Hepatocyte (in vitro differentiated cells): ENCODE measurements around the gene TIE1. TPM values are rescaled to one million over a fixed set of nuclear protein-coding genes. Genes with fewer than 3 reads are reported as not detected.

ENCODE experiments used
- DNase-seq: peaks from one replicate; pipeline ENCODE4 v3.0.0-alpha.2; 2016; ENCODE audit warnings: low spot score
- H2AFZ ChIP-seq: fragments of 200-600 bp; sonication (generic); 2 replicates; pipeline ENCODE4 v1.6.0; 2016; ENCODE audit warnings: antibody characterized with exemption, mild to moderate bottlenecking
- H3K27ac ChIP-seq: fragments of 200-600 bp; sonication (generic); 2 replicates; pipeline ENCODE4 v1.5.1; 2016; ENCODE audit warnings: mild to moderate bottlenecking
- H3K27me3 ChIP-seq: fragments of 200-600 bp; sonication (generic); 2 replicates; pipeline ENCODE4 v1.6.1; 2016
- H3K36me3 ChIP-seq: fragments of 200-600 bp; sonication (generic); replicated peaks from 2 replicates; pipeline ENCODE4 v1.5.1; 2016; ENCODE audit warnings: low read depth; ENCODE audit not compliant: insufficient read depth
- H3K4me1 ChIP-seq: fragments of 200-600 bp; sonication (generic); 2 replicates; pipeline ENCODE4 v1.5.1; 2016; ENCODE audit warnings: mild to moderate bottlenecking, moderate library complexity; ENCODE audit not compliant: insufficient read depth
- H3K4me2 ChIP-seq: fragments of 200-600 bp; sonication (generic); 2 replicates; pipeline ENCODE4 v1.6.0; 2016
- H3K4me3 ChIP-seq: fragments of 200-600 bp; sonication (generic); 2 replicates; pipeline ENCODE4 v1.5.1; 2016; ENCODE audit warnings: mild to moderate bottlenecking
- H3K79me2 ChIP-seq: fragments of 200-600 bp; sonication (generic); 2 replicates; pipeline ENCODE4 v1.6.0; 2017; ENCODE audit warnings: mild to moderate bottlenecking
- H3K9me2 ChIP-seq: fragments of 200-600 bp; sonication (generic); replicated peaks from 2 replicates; pipeline ENCODE4 v1.6.0; 2017; ENCODE audit warnings: mild to moderate bottlenecking; ENCODE audit not compliant: insufficient read depth
- H3K9me3 ChIP-seq: fragments of 200-600 bp; sonication (generic); 2 replicates; pipeline ENCODE4 v1.5.1; 2016; ENCODE audit warnings: low read depth, mild to moderate bottlenecking
- H4K20me1 ChIP-seq: fragments of 200-600 bp; sonication (generic); 2 replicates; pipeline ENCODE4 v1.6.0; 2016; ENCODE audit warnings: mild to moderate bottlenecking; ENCODE audit not compliant: insufficient read depth, poor library complexity, severe bottlenecking
- CTCF ChIP-seq: fragments of 200-600 bp; sonication (generic); IDR thresholded peaks from 2 replicates; pipeline ENCODE4 v1.5.1; 2016; ENCODE audit warnings: antibody characterized with exemption, mild to moderate bottlenecking; ENCODE audit not compliant: poor library complexity
- EZH2 ChIP-seq: fragments of 200-600 bp; sonication (generic); IDR thresholded peaks from 2 replicates; pipeline ENCODE4 v1.6.1; 2016; ENCODE audit warnings: antibody characterized with exemption, mild to moderate bottlenecking, borderline replicate concordance
- EZH2phosphoT487 ChIP-seq: fragments of 200-600 bp; sonication (generic); IDR thresholded peaks from one replicate; pipeline ENCODE4 v1.6.1; 2018; ENCODE audit warnings: antibody characterized with exemption, mild to moderate bottlenecking, low read depth, moderate library complexity; ENCODE audit not compliant: unreplicated experiment, severe bottlenecking
- WGBS: methylation state at CpG from one replicate; pipeline ENCODE4 v1.1.6; 2016; ENCODE audit warnings: low lambda C conversion rate; ENCODE audit errors: missing lambda C conversion rate; 5-methylcytosine and 5-hydroxymethylcytosine counted together
- polyA plus RNA-seq: library from polyadenylated mRNA; unstranded; fragments of >200 nt; fragmentation: Nextera tagmentation; extraction: Ambion mirVana; gene quantifications from 2 replicates; pipeline ENCODE4 v1.2.1, GENCODE V29; 2016
- total RNA-seq: library from RNA; depleted of rRNA; stranded (reverse); fragments of >200 nt; gene quantifications from 2 replicates; pipeline ENCODE4 v1.2.3, GENCODE V29; 2014

TIE1 gene
- total and polyA plus RNA-seq, 2 experiments from 2014 or later: 0.33 to 1.2 TPM

- H3K4me2 ChIP-seq: no peak overlapping the region
- H3K4me1 ChIP-seq: no peaks in the 10 kb centered on the region
- H3K9me3 ChIP-seq: no peaks in the 10 kb centered on the region
- WGBS: 86% methylated on average over 8 of the region's 8 CpGs
- no peak overlapping the region for H3K4me3 ChIP-seq
- H3K36me3 ChIP-seq: no peaks in the 10 kb centered on the region
- no peaks in the 10 kb centered on the region for H3K79me2 ChIP-seq
- TF ChIP-seq EZH2 (no peak), CTCF (no peak), EZH2phosphoT487 (no peak)
- no peak overlapping the region for H3K27ac ChIP-seq
- H2AFZ ChIP-seq: no peak overlapping the region
- no peaks in the 10 kb centered on the region for H4K20me1 ChIP-seq
- no peak for DNase-seq
- H3K27me3 ChIP-seq: no peaks in the 10 kb centered on the region
- H3K9me2 ChIP-seq: no peaks in the 10 kb centered on the region
These were observed 43.9 kb upstream of the TIE1 start for GRCh38 chr1:43256675-43257570.

- H3K4me1 ChIP-seq: no peaks in the 10 kb centered on the region
- TF ChIP-seq CTCF (no peak), EZH2phosphoT487 (no peak), EZH2 (no peak)
- 94% methylated on average over 3 of the region's 3 CpGs for WGBS
These were observed 42.4 kb upstream of the TIE1 start for GRCh38 chr1:43258370-43258769.

GRCh38 chr1:43265431-43265830, 35.4 kb upstream of the TIE1 start:
- Histone ChIP-seq H3K4me1 (peaks cover 5% of the 10 kb centered on the region), H3K9me2 (no peaks in the 10 kb centered on the region), H3K4me2 (no peak overlapping the region), H3K27ac (no peak overlapping the region), H4K20me1 (no peaks in the 10 kb centered on the region), H3K36me3 (no peaks in the 10 kb centered on the region), H3K9me3 (peaks cover 5% of the 10 kb centered on the region), H3K4me3 (no peak overlapping the region), H3K27me3 (no peaks in the 10 kb centered on the region), H2AFZ (no peak overlapping the region), H3K79me2 (no peaks in the 10 kb centered on the region)
- DNase-seq: no peak
- WGBS: 76% methylated on average over 4 of the region's 4 CpGs
- TF ChIP-seq EZH2phosphoT487: no peak
- no peak for TF ChIP-seq CTCF
- TF ChIP-seq EZH2: no peak

More at GRCh38 chr1:43258370-43258769, 42.4 kb upstream of the TIE1 start:
- H3K27ac ChIP-seq: no peak overlapping the region
- H3K9me2 ChIP-seq: no peaks in the 10 kb centered on the region
- no peak overlapping the region for H3K4me2 ChIP-seq
- no peaks in the 10 kb centered on the region for H3K79me2 ChIP-seq
- H4K20me1 ChIP-seq: no peaks in the 10 kb centered on the region
- H3K36me3 ChIP-seq: no peaks in the 10 kb centered on the region
- H3K9me3 ChIP-seq: peaks cover under 1% of the 10 kb centered on the region
- DNase-seq: no peak
- H3K27me3 ChIP-seq: no peaks in the 10 kb centered on the region
- H3K4me3 ChIP-seq: no peak overlapping the region
- no peak overlapping the region for H2AFZ ChIP-seq
